ENCODE data around the gene SSBP2.
"Not testable (repeated sequence)": the region's sequence is repeated elsewhere in the genome, so short reads cannot be mapped to it uniquely, and the experiment has no call there.

The SSBP2 gene

GRCh38 chr5:81630684-81631083 lies 120.2 kb downstream of the SSBP2 start:
- Mint-ChIP-seq H3K9me3 (peaks cover 10 to 11% of the 10 kb centered on the region in 2 donors), H3K4me1 (peaks cover 13% of the 10 kb centered on the region), H3K27ac (no peak overlapping the region), H3K4me3 (peak overlapping the region in 1 of 2 donors; percentile 40), H3K27me3 (no peaks in the 10 kb centered on the region)
- DNase-seq = no peak
- ATAC-seq = no peak

GRCh38 chr5:81629986-81630385 lies 120.9 kb downstream of the SSBP2 start:
- no peaks in the 10 kb centered on the region for H3K27me3 Mint-ChIP-seq
- DNase-seq = no peak
- peaks cover 13% of the 10 kb centered on the region for H3K4me1 Mint-ChIP-seq
- H3K27ac Mint-ChIP-seq = no peak overlapping the region
- H3K9me3 Mint-ChIP-seq = peaks cover 10 to 11% of the 10 kb centered on the region in 2 donors
- H3K4me3 Mint-ChIP-seq = no peak overlapping the region
- ATAC-seq = no peak

- Mint-ChIP-seq H3K4me1 (peaks cover 13% of the 10 kb centered on the region), H3K9me3 (peaks cover 10 to 11% of the 10 kb centered on the region in 2 donors)
- not testable (repeated sequence) for ATAC-seq, H3K27ac Mint-ChIP-seq, H3K27me3 Mint-ChIP-seq, H3K4me3 Mint-ChIP-seq, DNase-seq
Measured at GRCh38 chr5:81628061-81628460, 122.8 kb downstream of the SSBP2 start.

- DNase-seq (no peak), ATAC-seq (no peak)
- Mint-ChIP-seq H3K4me3 (no peak overlapping the region), H3K4me1 (peaks cover 13% of the 10 kb centered on the region), H3K27ac (no peak overlapping the region), H3K9me3 (peaks cover 10 to 11% of the 10 kb centered on the region in 2 donors), H3K27me3 (no peaks in the 10 kb centered on the region)
Measured at GRCh38 chr5:81626524-81626923, 124.4 kb downstream of the SSBP2 start.

- H3K4me1 Mint-ChIP-seq = no peaks in the 10 kb centered on the region
- ATAC-seq (no peak), DNase-seq (no peak)
- peaks cover 10 to 23% of the 10 kb centered on the region in 2 donors for H3K9me3 Mint-ChIP-seq
- no peaks in the 10 kb centered on the region for H3K27me3 Mint-ChIP-seq
- H3K27ac Mint-ChIP-seq = no peak overlapping the region
- no peak overlapping the region for H3K4me3 Mint-ChIP-seq
Measured at GRCh38 chr5:81609810-81610375, 141.0 kb downstream of the SSBP2 start.

- Mint-ChIP-seq H3K27ac (peak overlapping the region in 1 of 2 donors; percentile 28), H3K9me3 (peaks cover 10 to 16% of the 10 kb centered on the region in 2 donors), H3K4me1 (no peaks in the 10 kb centered on the region), H3K4me3 (no peak overlapping the region), H3K27me3 (no peaks in the 10 kb centered on the region)
- DNase-seq = no peak
- no peak for ATAC-seq
Measured at GRCh38 chr5:81608976-81609375, 141.9 kb downstream of the SSBP2 start.

GRCh38 chr5:81607693-81608092 lies 143.2 kb downstream of the SSBP2 start:
- peaks cover 1% of the 10 kb centered on the region for H3K4me1 Mint-ChIP-seq
- H3K4me3 Mint-ChIP-seq = no peak overlapping the region
- no peak for ATAC-seq
- DNase-seq = no peak
- peaks cover 10 to 16% of the 10 kb centered on the region in 2 donors for H3K9me3 Mint-ChIP-seq
- no peaks in the 10 kb centered on the region for H3K27me3 Mint-ChIP-seq
- H3K27ac Mint-ChIP-seq = no peak overlapping the region

GRCh38 chr5:81606150-81606549 lies 144.7 kb downstream of the SSBP2 start:
- H3K9me3 Mint-ChIP-seq = peaks cover 10 to 16% of the 10 kb centered on the region in 2 donors
- H3K4me3 Mint-ChIP-seq = no peak overlapping the region
- ATAC-seq = no peak
- H3K27ac Mint-ChIP-seq = no peak overlapping the region
- H3K27me3 Mint-ChIP-seq = no peaks in the 10 kb centered on the region
- H3K4me1 Mint-ChIP-seq = peaks cover 12% of the 10 kb centered on the region
- DNase-seq = no peak

GRCh38 chr5:81605299-81605698 lies 145.6 kb downstream of the SSBP2 start:
- H3K27me3 Mint-ChIP-seq = no peaks in the 10 kb centered on the region
- no peak overlapping the region for H3K4me3 Mint-ChIP-seq
- no peak for DNase-seq
- peaks cover 7 to 16% of the 10 kb centered on the region in 2 donors for H3K9me3 Mint-ChIP-seq
- peaks cover 12% of the 10 kb centered on the region for H3K4me1 Mint-ChIP-seq
- H3K27ac Mint-ChIP-seq = no peak overlapping the region
- ATAC-seq = no peak

- H3K27ac Mint-ChIP-seq = no peak overlapping the region
- H3K4me1 Mint-ChIP-seq = peaks cover 12% of the 10 kb centered on the region
- no peak overlapping the region for H3K4me3 Mint-ChIP-seq
- DNase-seq (no peak), ATAC-seq (no peak)
- H3K27me3 Mint-ChIP-seq = no peaks in the 10 kb centered on the region
- peaks cover 0 to 6% of the 10 kb centered on the region in 2 donors for H3K9me3 Mint-ChIP-seq
Measured at GRCh38 chr5:81604193-81604592, 146.7 kb downstream of the SSBP2 start.

GRCh38 chr5:81601919-81602318 lies 149.0 kb downstream of the SSBP2 start:
- Mint-ChIP-seq H3K27me3 (no peaks in the 10 kb centered on the region), H3K27ac (no peak overlapping the region), H3K9me3 (peaks cover 0 to 8% of the 10 kb centered on the region in 2 donors), H3K4me3 (no peak overlapping the region), H3K4me1 (peaks cover 12% of the 10 kb centered on the region)
- no peak for ATAC-seq
- DNase-seq = no peak

- not testable (repeated sequence) for ATAC-seq, H3K27ac Mint-ChIP-seq
Measured at GRCh38 chr5:81592085-81592484, 158.8 kb downstream of the SSBP2 start.

GRCh38 chr5:81590498-81591384 lies 160.2 kb downstream of the SSBP2 start:
- peak overlapping the region in 1 of 2 donors; percentile 70 for H3K27ac Mint-ChIP-seq
- no peaks in the 10 kb centered on the region for H3K27me3 Mint-ChIP-seq
- ATAC-seq = no peak
- DNase-seq = no peak
- H3K9me3 Mint-ChIP-seq = peaks cover 10 to 16% of the 10 kb centered on the region in 2 donors
- H3K4me3 Mint-ChIP-seq = no peak overlapping the region
- H3K4me1 Mint-ChIP-seq = no peaks in the 10 kb centered on the region

More at GRCh38 chr5:81592085-81592484, 158.8 kb downstream of the SSBP2 start:
- DNase-seq, H3K4me3 Mint-ChIP-seq, H3K4me1 Mint-ChIP-seq, H3K27me3 Mint-ChIP-seq: not testable (repeated sequence)
- peaks cover 10 to 16% of the 10 kb centered on the region in 2 donors for H3K9me3 Mint-ChIP-seq

GRCh38 chr5:81579262-81579924 lies 171.5 kb downstream of the SSBP2 start:
- peaks cover 0 to 4% of the 10 kb centered on the region in 2 donors for H3K9me3 Mint-ChIP-seq
- DNase-seq = no peak
- peaks cover 7% of the 10 kb centered on the region for H3K4me1 Mint-ChIP-seq
- H3K4me3 Mint-ChIP-seq = no peak overlapping the region
- peak overlapping the region in 1 of 2 donors; percentile 47 for H3K27ac Mint-ChIP-seq
- H3K27me3 Mint-ChIP-seq = no peaks in the 10 kb centered on the region
- peak; percentile 73 for ATAC-seq

GRCh38 chr5:81577091-81577490 lies 173.8 kb downstream of the SSBP2 start:
- Mint-ChIP-seq H3K4me1 (peaks cover 7% of the 10 kb centered on the region), H3K4me3 (no peak overlapping the region), H3K9me3 (peaks cover 0 to 10% of the 10 kb centered on the region in 2 donors), H3K27ac (no peak overlapping the region), H3K27me3 (no peaks in the 10 kb centered on the region)
- DNase-seq (no peak), ATAC-seq (no peak)

GRCh38 chr5:81575924-81576323 lies 175.0 kb downstream of the SSBP2 start:
- H3K27me3 Mint-ChIP-seq = no peaks in the 10 kb centered on the region

More at GRCh38 chr5:81575924-81576323, 175.0 kb downstream of the SSBP2 start:
- ATAC-seq (no peak), DNase-seq (no peak)
- Mint-ChIP-seq H3K4me3 (no peak overlapping the region), H3K4me1 (peaks cover 7% of the 10 kb centered on the region), H3K27ac (no peak overlapping the region), H3K9me3 (peaks cover 0 to 10% of the 10 kb centered on the region in 2 donors)
